CD4-positive, alpha-beta T cell treated with Interleukin-4 for 4 hours (primary cell): ENCODE measurements around the gene OS9.

Experiments used
- DNase-seq: peaks from one replicate; pipeline ENCODE4 v3.0.0-alpha.2; 2020

The OS9 gene

DNA sequence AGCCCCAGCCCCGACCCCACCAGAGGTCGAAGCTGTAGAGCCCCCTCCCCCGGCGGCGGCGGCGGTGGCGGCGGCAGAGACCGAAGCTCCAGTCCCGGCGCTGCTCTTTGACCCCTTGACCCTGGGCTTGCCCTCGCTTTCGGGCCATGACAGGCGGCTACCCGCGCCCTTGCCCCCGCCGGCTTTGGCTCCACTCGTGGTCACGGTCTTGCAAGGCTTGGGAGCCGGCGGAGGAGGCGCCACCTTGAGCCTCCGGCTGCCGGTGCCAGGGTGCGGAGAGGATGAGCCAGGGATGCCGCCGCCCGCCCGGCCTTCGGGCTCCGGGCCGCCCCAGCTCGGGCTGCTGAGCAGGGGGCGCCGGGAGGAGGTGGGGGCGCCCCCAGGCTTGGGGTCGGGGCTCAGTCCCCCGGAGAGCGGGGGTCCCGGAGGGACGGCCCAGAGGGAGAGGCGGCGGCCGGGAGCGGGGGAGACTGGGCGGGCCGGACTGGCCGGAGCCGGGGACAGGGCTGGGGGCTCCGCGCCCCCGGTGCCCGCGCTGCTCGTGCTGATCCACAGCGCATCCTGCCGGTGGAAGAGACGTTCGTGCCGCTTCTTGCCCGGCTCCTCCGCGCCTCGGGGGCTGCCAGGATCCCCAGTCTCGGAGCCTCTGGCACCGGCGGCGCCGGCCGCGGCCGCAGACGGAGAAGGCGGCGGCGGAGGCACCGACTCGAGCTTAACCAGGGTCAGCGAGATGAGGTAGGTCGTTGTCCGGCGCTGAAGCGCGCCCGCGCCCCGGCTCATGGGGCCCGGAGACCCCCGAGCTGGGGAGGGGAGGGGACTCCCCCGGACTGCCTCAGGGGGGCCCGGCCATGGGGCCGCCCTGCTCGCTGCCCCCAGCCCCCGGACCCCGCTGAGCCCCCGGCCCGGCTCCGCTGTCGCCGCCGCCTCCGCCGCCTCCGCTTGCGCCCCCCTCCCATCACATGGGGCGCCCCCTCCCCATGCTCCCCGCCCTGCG, 43.8 kb downstream of the OS9 start:
- DNase-seq = no peak

- no peak for DNase-seq
These were observed 44.8 kb downstream of the OS9 start, which contains the start of gene AGAP2 for GRCh38 chr12:57738661-57739237. AGAP2 (minus strand) TSS chr12:57738742; CDS start chr12:57738246, 496 bp downstream.

GRCh38 chr12:57739387-57739786, 45.5 kb downstream of the OS9 start:
- DNase-seq = no peak

DNA sequence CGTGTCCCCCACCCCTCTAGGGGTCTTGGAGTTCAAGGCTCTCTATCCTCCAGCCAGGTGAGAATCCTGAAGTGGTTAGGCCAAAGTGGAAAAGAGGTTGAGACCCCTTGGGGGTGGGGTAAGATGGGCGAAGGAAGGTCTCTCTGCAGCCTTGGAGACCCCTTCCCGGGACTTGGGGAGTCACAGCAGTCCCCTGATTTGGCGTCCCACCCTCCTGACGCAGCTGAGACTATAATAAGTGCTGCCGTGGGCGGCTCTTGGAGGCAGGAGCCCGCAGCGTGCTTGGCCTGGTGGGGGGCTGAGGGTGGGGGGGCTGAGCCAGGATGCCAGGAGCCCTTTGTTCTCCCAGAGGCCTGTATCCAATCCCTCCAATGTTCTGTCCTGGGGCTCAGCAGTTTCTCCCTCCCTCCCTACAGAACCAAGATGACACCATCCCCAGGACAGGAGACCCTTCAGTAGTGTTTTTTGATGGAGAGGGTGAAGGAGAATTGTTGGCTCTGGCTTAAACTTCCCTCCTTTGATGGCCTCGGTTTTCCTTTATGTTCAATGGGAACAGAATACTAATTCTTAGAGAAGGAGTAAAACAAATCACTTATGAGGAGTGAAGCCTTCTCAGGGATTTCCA, 46.1 kb downstream of the OS9 start:
- DNase-seq = no peak

DNA sequence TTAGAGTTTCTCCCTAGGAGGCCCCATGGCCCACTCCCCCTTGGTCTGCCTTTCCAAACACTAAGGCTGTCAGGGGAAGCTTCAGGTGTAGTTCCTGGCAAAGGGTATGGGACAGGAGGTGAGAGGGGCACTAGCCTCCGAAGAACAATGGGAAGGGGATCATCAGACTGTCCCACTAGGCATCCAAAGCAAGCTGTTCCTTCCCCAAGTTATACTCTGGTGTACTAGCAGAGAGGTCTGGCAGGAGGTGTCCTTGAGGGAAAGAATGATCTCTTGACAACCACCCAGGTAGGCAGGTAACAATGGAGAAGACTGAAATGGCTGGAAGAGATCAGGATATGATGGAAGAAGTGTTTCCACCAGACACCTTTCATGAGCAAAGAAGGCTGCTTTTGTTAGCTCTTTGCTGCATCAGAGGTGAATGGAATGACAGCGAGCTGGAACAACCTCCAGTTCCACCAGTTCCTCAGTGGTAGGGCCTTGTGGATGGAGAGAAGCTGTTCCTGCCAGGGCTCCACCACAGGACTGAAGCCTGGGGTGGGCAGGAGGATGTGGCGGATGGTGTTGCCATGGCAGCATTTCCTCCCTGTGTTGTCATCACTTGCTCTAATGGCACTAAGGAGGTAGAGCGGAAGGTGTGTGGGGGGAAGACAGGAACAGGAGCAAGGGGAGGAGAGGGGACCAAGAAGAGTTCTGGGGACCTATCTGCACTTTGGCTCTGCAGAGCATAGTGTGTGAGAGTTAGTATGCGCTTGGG, 46.9 kb downstream of the OS9 start:
- DNase-seq = peak; percentile 85

DNA sequence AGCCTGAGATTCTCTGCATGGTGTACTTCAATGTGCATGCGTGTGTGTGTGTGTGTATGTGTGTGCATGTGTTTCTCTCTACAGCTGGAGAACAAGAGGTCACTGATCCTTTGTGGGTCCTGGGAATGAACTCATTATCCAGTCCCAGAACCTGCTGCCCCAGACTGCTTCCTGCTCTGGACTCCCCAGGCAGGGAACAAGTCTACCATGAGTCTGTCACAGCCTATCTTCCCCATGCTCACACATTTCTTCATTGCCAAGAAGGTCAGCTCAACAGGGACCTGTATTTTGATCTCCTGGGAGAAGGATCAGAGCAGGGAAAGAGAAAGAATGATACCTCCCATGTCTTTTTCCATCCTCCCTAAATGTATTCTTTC, 47.5 kb downstream of the OS9 start:
- DNase-seq = no peak

DNA sequence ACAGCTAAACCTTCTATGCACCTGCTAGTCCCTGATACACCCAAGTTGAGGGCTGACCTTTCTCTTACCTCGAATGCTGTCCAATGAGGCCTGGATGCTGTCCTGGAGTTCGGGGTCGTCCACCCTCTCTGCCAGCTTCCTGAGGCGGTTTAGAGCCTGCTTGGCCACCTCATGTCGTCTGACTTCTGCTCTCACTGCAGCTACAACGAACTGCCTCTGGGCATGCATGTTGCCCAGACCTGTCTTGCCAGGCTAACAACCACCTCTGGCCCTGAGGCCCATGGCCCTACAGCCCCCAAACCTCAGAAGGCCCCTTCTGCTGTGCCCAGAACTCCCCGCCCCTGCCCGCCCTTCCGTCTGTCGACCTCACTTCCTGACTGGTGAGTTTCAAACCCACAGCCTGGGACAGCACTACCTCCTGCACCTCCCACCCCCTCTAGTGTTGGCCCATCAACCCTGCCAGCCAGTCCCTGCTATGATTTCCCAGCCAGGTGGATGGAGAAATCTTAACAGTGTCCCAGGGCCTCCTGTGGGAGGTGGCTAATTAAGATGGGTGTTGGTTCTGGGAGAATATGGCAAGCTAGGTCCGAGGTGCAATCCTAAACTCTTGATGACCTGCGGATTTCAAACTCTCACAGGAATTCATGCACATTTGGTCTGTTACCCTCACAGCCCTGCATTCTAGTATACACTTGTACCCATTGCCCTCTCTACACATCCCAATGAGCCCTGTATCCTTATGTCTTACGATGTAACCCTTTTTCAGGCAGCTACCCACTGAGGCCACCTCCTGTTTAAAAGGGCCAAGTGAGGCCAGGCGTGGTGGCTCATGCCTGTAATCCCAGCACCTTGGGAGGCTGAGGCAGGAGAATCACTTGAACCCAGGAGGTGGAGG, 48.2 kb downstream of the OS9 start:
- peak; percentile 85 for DNase-seq

GRCh38 chr12:57743769-57744168, 49.8 kb downstream of the OS9 start:
- no peak for DNase-seq

DNA sequence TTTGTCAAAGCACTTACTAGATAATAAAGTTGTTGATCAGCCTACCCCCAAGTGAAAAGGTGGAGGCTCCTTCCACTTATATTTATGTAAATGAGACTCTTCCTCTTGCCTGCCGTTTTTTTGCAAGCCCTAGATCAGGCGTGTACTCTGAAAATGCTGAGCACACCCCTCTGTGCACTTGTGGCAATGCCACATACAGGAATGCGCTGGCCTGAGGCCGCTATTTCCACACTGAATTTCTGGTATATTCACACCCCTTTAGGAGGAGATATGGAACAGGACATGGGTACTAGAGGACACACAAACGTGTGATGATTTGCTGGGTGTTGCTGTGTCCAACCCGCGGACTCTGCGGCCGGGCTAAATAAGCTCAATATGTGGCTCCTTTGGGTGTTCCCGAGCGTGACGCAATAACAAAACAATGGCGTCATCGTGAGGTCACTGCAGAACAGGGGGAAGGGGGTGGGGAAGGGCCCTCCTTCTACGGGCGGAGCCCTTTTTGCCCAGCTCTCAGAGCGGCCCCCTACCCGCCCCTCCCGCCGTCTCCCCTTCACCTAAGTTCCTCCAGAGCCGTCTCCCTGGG, 50.4 kb downstream of the OS9 start:
- no peak for DNase-seq

- peak; percentile 96 for DNase-seq
These were observed 51.0 kb downstream of the OS9 start, which contains the start of gene TSPAN31 for GRCh38 chr12:57744777-57745484. TSPAN31 (plus strand) TSS chr12:57745039; CDS start chr12:57745155, 116 bp downstream.

GRCh38 chr12:57745485-57745881, 51.6 kb downstream of the OS9 start:
- no peak for DNase-seq

GRCh38 chr12:57746025-57746424, 52.1 kb downstream of the OS9 start:
- DNase-seq = no peak

DNA sequence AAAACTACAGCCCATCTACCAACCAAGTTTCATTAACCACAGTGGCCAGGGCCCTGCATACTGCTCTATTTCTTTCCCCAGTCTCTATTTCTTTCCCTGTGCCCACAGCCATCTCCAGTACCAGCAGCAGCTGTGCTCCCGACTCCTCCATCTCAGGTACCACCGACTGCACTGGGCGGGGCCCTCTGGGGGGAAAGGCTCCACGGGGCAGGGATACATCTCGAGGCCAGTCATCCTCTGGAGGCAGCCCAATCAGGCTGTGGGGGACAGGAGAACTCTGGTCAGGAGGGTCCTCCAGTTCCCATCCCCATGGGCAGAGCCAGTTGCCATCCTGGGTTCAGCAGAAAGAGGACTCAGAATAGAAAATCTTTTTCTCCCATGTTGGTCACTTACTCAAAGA, 55.1 kb downstream of the OS9 start:
- no peak for DNase-seq

- no peak for DNase-seq
These were observed 56.9 kb downstream of the OS9 start for GRCh38 chr12:57750561-57751431.

- no peak for DNase-seq
These were observed 57.5 kb downstream of the OS9 start for GRCh38 chr12:57751432-57751787.

- peak; percentile 100 for DNase-seq
These were observed 58.1 kb downstream of the OS9 start, which contains the start of gene CDK4 for GRCh38 chr12:57751788-57752667. CDK4 (minus strand) TSS chr12:57752310; CDS start chr12:57751717, 593 bp downstream.

- no peak for DNase-seq
These were observed 58.7 kb downstream of the OS9 start for GRCh38 chr12:57752668-57753000.

DNA sequence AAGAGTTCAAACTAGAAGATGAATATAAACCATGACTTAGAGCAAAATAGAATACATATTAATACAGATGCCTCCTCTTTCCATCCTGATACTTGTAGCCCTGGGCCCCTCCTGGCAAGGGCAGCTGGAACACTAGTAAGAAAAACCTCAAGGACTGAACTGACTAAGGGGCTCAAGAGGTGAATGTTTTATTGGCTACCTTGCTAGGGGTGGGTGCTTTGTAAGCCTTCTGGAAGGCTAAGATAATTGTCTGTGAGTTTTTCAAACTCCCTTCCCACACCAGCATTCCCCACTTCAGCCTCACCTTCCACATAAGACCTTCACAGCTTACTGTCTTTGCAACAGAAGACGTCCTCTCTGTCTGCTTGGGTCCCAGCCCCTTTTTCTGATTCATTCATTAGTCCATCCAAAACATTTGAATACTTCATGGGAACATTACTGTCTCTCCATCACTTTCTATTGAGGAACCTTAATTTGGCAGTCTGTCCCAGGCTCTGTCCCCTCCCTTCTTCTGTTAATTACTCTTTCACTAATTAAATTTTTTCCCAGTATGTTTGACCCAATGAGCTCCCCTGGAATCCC, 59.9 kb downstream of the OS9 start:
- DNase-seq = no peak
